ENCODE data around the gene MGAT1.

DNA sequence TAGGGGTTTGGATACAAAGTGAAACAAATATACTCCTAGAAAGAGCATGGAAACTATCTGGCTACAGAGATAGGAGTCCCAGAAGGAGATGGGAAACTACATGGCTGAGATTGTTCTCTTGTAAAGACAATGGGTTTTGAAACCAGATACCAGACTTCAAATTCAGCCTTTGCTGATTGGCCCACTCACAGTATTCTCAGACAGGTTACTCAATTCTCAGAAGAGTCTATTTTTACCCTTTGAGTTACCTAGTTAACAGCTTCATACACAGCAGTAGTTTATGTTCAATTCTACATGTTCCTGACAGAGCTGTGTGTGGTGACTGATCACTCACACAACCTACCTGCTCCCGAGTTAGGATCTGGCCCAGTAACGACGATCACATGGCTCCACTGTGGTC is 44.4 kb upstream of the MGAT1 start:
- TF ChIP-seq, protein P1, sequence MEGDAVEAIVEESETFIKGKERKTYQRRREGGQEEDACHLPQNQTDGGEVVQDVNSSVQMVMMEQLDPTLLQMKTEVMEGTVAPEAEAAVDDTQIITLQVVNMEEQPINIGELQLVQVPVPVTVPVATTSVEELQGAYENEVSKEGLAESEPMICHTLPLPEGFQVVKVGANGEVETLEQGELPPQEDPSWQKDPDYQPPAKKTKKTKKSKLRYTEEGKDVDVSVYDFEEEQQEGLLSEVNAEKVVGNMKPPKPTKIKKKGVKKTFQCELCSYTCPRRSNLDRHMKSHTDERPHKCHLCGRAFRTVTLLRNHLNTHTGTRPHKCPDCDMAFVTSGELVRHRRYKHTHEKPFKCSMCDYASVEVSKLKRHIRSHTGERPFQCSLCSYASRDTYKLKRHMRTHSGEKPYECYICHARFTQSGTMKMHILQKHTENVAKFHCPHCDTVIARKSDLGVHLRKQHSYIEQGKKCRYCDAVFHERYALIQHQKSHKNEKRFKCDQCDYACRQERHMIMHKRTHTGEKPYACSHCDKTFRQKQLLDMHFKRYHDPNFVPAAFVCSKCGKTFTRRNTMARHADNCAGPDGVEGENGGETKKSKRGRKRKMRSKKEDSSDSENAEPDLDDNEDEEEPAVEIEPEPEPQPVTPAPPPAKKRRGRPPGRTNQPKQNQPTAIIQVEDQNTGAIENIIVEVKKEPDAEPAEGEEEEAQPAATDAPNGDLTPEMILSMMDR (IDR thresholded peaks at IDR 0.05), result no peak
- TF ChIP-seq POLR2AphosphoS5 (IDR thresholded peaks at IDR 0.05; ENCODE audit: insufficient read depth in 1 of 2, low read depth in 1 of 2), result no peak
